Medulla oblongata (tissue), 1 donor: ENCODE data around the gene CCDC88A.
A peak's percentile ranks its signal among the peaks of the same experiment; 100 is the strongest.
"Not testable (repeated sequence)": the region's sequence is repeated elsewhere in the genome, so short reads cannot be mapped to it uniquely, and the experiment has no call there.

ENCODE experiments used
- DNase-seq: peaks from one replicate; pipeline ENCODE4 v3.0.0-alpha.2; 2015; ENCODE audit errors: extremely low spot score

Gene CCDC88A

GRCh38 chr2:55301277-55301676, 118.4 kb downstream of the CCDC88A start:
- no peak for DNase-seq

DNA sequence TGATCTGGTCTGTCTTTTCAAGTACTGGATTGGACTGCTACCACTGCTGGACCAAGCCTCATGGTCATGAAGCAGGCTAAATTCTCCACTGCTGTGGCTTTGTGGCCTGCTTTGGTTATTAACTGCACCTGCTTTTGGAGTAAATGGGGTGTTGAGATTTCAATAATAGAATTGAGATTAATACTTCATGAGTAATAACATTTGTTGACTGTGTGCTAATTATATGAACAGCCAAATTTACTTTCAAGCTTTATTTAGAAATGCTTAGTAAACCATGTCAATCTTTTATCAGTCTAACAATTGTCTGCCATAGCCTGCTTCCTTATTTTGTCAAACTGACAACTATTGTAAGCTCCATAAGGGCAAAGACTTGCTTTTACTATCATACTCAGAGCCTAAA, 123.3 kb downstream of the CCDC88A start:
- no peak for DNase-seq

GRCh38 chr2:55283083-55283482, 136.6 kb downstream of the CCDC88A start:
- DNase-seq = no peak

GRCh38 chr2:55282110-55282917, 137.3 kb downstream of the CCDC88A start:
- peak; percentile 79 for DNase-seq

GRCh38 chr2:55280851-55281546, 138.7 kb downstream of the CCDC88A start:
- not testable (repeated sequence) for DNase-seq

DNA sequence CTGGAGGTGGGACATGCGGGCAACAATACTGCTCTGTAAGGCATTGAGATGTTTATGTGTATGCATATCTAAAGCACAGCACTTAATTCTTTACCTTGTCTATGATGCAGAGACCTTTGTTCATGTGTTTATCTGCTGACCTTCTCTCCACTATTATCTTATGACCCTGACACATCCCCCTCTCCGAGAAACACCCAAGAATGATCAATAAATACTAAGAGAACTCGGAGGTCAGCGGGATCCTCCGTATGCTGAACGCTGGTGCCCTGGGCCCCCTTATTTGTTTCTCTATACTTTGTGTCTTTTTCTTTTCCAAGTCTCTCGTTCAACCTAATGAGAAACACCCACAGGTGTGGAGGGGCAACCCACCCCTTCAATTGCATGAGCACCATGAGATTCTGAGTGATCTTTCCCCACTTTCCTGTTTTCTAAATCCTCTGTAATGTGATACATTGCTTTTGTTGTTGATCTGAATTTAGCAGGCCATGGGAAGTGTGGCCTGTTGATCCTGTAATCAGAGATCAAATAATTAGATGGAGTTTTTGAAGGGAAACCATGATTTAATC, 139.7 kb downstream of the CCDC88A start:
- not testable (repeated sequence) for DNase-seq

- DNase-seq = not testable (repeated sequence)
Measured at GRCh38 chr2:55279214-55279835, 140.3 kb downstream of the CCDC88A start.

DNA sequence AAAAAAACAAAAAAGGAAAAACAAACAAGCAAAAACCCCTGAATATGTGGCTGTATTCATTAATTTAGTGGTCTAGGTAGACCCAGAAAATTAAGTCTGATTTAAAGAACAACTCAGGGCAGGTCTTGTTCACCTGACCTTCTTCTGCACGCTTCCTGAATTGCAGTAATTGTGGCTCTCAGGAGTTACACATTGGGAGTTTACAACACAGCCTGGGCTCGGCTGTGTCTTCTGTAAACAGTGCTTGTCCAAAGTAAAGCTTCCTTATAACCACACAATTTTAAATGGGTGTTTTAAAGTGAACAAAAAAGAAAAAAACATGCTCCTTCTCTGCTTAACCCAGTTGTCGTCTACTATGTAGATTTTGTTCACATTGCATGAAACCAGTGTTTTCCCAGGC, 142.3 kb downstream of the CCDC88A start:
- DNase-seq = no peak

- not testable (repeated sequence) for DNase-seq
Measured at GRCh38 chr2:55274346-55274745, 145.3 kb downstream of the CCDC88A start.

GRCh38 chr2:55269645-55269990, 150.0 kb downstream of the CCDC88A start:
- DNase-seq = no peak

GRCh38 chr2:55268907-55269644, 150.6 kb downstream of the CCDC88A start, which contains the start of gene MTIF2:
Gene MTIF2, minus strand, starts transcription at chr2:55269231. Its CDS starts 5,373 bp downstream, at chr2:55263858.
- peak; percentile 95 for DNase-seq

- DNase-seq = no peak
Measured at GRCh38 chr2:55268288-55268906, 151.3 kb downstream of the CCDC88A start.

- not testable (repeated sequence) for DNase-seq
Measured at GRCh38 chr2:55259586-55259985, 160.1 kb downstream of the CCDC88A start.

DNA sequence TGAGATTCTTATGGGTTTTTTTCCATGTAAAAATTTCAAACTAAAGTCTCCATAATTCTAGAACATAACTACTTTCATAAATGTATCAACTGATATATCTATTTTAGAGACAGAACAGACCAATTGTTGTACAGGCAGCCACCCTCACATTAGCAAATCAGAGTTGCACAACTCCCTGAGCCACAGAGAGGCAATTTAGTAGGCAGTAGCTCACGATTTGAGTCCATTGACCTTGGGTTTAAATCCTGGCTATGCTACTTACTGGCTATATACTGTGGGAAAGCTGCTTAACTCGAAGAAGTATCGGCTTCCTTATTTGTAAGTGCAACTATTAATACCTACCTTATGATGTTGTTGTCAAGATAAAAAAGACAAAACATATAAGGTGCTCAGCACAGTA, 166.8 kb downstream of the CCDC88A start:
- DNase-seq = no peak

- no peak for DNase-seq
Measured at GRCh38 chr2:55247025-55247424, 172.6 kb downstream of the CCDC88A start.

- no peak for DNase-seq
Measured at GRCh38 chr2:55245411-55245810, 174.2 kb downstream of the CCDC88A start.

- no peak for DNase-seq
Measured at GRCh38 chr2:55242617-55243016, 177.0 kb downstream of the CCDC88A start.

DNA sequence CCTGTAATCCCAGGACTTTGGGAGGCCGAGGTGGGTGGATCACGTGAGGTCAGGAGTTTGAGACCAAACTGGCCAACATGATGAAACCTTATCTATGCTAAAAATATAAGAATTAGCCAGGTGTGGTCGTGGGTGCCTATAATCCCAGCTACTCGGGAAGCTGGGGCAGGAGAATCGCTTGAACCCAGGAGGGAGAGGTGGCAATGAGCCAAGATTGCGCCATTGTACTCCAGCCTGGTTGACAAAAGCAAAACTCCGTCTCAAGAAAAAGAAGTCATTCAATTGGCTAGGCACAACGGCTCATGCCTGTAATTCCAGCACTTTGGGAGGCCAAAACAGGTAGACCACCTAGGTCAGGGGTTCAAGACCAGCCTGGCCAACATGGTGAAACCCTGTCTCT, 178.1 kb downstream of the CCDC88A start:
- DNase-seq = not testable (repeated sequence)

DNA sequence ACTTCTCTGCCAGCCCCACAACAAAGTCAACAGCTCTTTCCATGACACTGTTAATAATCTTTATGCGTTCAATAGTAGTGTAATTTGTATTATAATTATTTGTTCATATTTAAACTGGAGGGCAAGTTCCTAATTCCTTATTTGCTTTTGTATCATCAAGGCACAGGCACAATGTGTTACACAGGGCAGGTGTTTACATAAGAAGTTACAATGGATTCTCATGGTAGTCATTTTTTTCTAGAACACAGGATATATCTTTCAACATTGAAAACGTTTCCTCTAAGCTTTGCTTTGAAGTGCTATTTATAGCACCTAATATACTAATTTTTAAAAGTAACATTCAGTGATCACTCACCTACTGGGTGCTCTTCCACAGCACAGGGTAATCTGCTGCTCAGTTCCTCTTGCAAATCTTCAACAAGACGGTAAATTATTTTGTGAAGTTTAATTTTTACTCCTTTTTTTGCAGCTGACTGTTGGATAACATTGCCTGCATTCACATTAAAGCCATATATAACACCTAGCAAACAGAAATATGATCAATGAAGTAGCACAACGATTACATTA, 179.9 kb downstream of the CCDC88A start:
- DNase-seq = no peak
